Heart left ventricle (tissue), 13 donors: ENCODE measurements around the gene ASB18.

Experiments
- POLR2A ChIP-seq, 2 donors: fragments of 450-650 bp; IDR thresholded peaks; one replicate each; pipeline ENCODE4 v1.6.1; 2017; ENCODE audit warnings: antibody characterized with exemption in 2 of 2, mild to moderate bottlenecking in 2 of 2, moderate library complexity in 2 of 2
- TF ChIP-seq, protein P1 (sequence below), 12 donors: fragments of 200-600 bp; sonication (generic) in 4 of 12; IDR thresholded peaks; one replicate each; pipeline versions ENCODE4 v1.5.0 to v1.8.0; 2018 to 2022; ENCODE audit warnings: antibody characterized with exemption in 12 of 12, mild to moderate bottlenecking in 5 of 12
- donor health status: ischemic (EF 13 %, LVEDD 7.1; RV severe dilation, severe dysfunction).
- donor health status: DM: no; HTN: yes; CAD: no.
- donor health status: DM: no; HTN: no; CAD: no.
- donor health status: ischemic (EF 25% LVEDD 6.9; RV normal size, moderate dysfunction).
- donor health status: ischemic (EF 25% LVEDD 5.7; RV mildly dilated, moderate dysfunction).
- donor health status: ischemic (EF 35%, LVEDD 5.7; RV mildly dilated, moderate dysfunction).
- donor health status: nonischemic (EF 11% LVEDD 7.7; RV severe dilation, severe dysfunction).
- donor health status: DM: yes; HTN: yes; CAD: no.
- donor health status: PGD.
- donor health status: ischemic (EF 29% LVEDD 5.4; RV normal size, mild dysfunction).
- donor health status: nonischemic (EF 23%, LVEDD 6.1; RV moderate dilation, normal function).

DNA sequence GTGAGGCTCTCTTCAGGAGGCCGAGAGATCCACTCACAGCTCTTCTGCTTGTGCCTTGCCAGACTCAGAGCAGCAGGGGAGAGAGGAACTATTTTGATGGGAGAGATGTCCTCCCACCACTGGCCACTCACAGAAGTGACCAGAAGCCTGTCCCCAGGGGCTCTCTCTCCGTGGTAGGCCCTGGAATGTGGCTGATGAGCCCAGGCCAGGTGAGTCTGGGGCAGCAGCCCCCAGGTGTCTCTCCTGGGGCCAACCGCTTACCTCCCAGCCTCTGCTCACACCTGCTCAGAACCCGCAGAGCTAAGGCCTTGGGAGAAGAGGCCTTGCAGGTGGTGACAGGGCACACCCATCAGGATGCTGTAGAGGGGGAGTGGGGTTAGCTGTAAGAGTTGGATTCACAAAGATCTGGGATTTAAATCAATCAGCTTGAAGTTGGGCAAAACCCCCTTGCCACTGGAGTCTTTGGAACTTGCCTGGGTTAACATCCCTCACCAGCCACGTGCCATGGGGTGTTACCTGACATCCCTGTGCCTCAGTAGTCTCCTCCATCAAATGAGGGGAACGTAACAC, 29.1 kb upstream of the ASB18 start:
- TF ChIP-seq, protein P1, sequence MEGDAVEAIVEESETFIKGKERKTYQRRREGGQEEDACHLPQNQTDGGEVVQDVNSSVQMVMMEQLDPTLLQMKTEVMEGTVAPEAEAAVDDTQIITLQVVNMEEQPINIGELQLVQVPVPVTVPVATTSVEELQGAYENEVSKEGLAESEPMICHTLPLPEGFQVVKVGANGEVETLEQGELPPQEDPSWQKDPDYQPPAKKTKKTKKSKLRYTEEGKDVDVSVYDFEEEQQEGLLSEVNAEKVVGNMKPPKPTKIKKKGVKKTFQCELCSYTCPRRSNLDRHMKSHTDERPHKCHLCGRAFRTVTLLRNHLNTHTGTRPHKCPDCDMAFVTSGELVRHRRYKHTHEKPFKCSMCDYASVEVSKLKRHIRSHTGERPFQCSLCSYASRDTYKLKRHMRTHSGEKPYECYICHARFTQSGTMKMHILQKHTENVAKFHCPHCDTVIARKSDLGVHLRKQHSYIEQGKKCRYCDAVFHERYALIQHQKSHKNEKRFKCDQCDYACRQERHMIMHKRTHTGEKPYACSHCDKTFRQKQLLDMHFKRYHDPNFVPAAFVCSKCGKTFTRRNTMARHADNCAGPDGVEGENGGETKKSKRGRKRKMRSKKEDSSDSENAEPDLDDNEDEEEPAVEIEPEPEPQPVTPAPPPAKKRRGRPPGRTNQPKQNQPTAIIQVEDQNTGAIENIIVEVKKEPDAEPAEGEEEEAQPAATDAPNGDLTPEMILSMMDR (IDR thresholded peaks at IDR 0.05), result no peak
- TF ChIP-seq POLR2A (IDR thresholded peaks at IDR 0.05), result no peak
